Epidermal melanocyte (primary cell): ENCODE data around the gene ANKRD18B.
A peak's percentile ranks its signal among the peaks of the same experiment; 100 is the strongest.
"Not testable (repeated sequence)": the region's sequence is repeated elsewhere in the genome, so short reads cannot be mapped to it uniquely, and the experiment has no call there.

Experiments used
- DNase-seq: peaks from one replicate; pipeline ENCODE4 v3.0.0; 2011; ENCODE audit warnings: low spot score; ENCODE audit not compliant: insufficient read length

Gene ANKRD18B

GRCh38 chr9:33523397-33524305 lies at the start of gene ANKRD18B:
ANKRD18B (plus strand) TSS chr9:33524251; CDS start chr9:33524490, 239 bp downstream.
- DNase-seq, result peak; percentile 15

GRCh38 chr9:33475357-33475756 lies 48.7 kb upstream of the ANKRD18B start:
- DNase-seq, result no peak

DNA sequence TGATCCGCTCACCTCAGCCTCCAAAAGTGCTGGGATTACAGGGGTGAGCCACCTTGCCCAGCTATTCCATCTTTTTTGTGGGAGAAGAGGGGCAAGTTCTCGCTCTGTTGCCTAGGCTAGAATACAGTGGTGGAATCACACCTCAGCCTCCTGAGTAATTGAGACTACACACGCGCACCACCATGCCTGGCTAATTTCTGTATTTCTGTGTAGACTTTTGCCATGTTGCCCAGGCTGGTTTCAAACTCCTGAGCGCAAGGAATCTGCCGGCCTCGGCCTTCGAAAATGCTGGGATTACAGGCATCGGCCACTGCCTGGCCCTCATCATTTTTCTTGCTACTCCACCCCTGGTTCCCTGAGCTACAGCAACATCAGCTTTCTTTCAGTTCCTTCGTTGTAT lies 47.5 kb upstream of the ANKRD18B start:
- no peak for DNase-seq

- DNase-seq, result no peak
Measured at GRCh38 chr9:33480106-33480505, 43.9 kb upstream of the ANKRD18B start.

GRCh38 chr9:33480976-33481375 lies 43.1 kb upstream of the ANKRD18B start:
- no peak for DNase-seq

DNA sequence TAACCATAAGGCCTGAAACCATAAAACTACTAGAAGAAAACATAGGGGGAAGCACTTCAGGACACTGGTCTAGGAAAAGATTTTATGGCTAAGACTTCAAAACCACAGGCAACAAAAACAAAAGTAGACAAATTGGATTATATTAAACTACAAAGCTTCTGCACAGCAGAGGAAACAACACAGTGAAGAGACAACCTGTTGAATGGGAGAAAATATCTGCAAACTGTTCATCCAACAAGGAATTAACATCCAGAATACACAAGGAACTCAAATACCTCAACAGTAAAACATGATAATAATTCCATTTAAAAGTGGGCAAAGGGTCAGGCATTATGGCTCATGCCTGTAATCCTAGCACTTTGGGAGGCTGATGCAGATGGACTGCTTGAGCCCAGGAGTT lies 38.7 kb upstream of the ANKRD18B start:
- not testable (repeated sequence) for DNase-seq

GRCh38 chr9:33489066-33489465 lies 35.0 kb upstream of the ANKRD18B start:
- no peak for DNase-seq

- DNase-seq, result not testable (repeated sequence)
Measured at GRCh38 chr9:33493819-33494218, 30.2 kb upstream of the ANKRD18B start.

DNA sequence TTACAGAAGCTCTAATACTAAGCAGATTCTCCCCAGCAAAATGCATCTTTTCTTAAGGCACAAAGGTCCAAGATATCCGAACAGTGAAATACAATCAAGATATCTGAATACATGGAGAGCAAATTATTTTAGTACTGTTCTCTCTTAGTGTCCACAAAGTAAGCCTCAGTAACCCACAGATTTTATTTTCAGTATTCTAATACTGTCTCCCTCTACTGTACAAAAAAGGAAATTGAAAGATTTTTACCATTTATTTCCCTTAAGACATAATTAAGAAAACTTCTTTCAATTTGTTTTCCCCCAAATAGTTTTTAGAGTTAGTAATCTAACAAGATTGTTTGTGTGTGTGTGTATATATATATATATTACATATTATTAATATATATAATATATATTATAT lies 25.7 kb upstream of the ANKRD18B start:
- DNase-seq, result no peak

- no peak for DNase-seq
Measured at GRCh38 chr9:33506626-33507370, 17.3 kb upstream of the ANKRD18B start.

GRCh38 chr9:33510262-33511183 lies 13.5 kb upstream of the ANKRD18B start:
- DNase-seq, result peak; percentile 21

GRCh38 chr9:33511184-33511517 lies 12.9 kb upstream of the ANKRD18B start:
- not testable (repeated sequence) for DNase-seq

DNA sequence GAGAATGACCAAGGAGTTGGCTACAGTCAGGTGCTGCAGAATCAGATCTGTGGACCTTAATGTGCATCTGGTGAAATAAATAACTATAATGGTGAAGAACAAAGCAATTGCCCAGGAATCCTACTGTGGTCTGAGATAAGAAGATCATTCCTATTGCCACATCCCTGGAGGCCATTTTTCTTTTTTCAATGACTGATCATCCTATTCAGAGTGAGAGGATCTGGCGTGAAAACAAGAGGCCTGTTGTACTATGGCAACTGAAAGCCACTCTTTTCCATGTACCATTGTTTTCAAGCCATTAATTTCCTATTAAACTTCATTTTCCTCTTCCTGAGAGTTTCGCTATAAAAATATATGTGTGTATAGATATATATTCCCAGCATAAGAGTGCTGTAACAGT lies 11.5 kb upstream of the ANKRD18B start:
- DNase-seq, result peak; percentile 10

DNA sequence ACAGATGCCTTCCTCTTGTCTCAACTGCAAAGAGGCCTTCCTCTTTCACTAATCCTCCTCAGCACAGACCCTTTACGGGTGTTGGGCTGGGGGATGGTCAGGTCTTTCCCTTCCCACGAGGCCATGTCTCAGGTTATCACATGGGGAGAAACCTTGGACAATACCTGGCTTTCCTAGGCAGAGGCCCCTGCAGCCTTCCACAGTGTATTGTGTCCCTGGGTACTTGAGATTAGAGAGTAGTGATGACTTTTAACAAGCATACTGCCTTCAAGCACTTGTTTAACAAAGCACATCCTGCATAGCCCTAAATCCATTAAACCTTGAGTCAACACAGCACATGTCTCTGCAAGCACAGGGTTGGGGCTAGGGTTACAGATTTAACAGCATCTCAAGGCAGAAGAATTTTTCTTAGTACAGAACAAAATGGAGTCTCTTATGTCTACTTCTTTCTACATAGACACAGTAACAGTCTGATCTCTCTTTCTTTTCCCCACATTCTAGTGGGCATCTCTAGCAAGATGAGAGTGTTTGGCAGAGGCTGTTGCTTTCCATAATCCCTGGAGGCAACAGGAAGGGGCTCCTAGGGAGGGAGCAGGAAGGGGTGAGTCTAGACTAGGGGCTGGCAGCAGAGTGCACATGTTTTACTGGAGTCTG lies 8.6 kb upstream of the ANKRD18B start:
- DNase-seq, result not testable (repeated sequence)

DNA sequence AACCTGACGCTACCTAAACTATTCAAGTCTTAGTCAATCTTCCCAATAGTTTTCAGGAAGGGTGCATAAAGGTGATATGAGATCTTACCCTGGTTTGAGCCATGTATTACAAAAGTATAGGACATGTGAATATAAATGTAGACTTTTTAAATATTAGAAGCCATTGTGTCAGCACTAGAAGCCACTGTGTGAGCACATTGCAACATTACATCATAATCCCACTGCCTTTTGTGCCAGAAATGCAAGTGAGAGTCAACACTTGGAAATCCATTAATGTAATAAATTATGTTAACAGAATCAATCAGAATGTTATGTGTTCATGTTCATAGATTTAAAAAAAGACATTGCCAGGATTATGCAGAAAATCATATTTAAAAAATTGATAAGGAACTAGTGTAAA lies 7.7 kb upstream of the ANKRD18B start:
- not testable (repeated sequence) for DNase-seq

DNA sequence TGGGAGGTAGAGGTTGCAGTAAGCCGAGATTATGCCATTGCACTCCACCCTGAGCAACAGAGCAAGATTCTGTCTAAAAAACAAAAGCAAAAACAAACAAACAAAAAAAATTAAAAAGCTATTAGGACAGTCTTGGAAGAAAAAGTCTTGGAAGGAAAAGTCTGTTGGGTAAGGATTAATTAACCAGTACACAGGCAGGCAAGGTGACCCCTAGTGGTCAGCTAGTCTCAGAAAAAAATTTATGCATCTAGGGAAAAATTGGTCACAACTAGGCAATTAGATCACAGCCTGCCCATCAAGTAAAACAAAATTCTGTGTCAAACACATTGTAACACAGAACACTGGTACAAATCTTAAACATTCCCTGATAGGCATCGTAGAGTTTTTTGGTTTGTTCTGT lies 6.7 kb upstream of the ANKRD18B start:
- peak; percentile 18 for DNase-seq

- not testable (repeated sequence) for DNase-seq
Measured at GRCh38 chr9:33517934-33518577, 6.0 kb upstream of the ANKRD18B start.

GRCh38 chr9:33521861-33522260 lies 2.2 kb upstream of the ANKRD18B start:
- not testable (repeated sequence) for DNase-seq

DNA sequence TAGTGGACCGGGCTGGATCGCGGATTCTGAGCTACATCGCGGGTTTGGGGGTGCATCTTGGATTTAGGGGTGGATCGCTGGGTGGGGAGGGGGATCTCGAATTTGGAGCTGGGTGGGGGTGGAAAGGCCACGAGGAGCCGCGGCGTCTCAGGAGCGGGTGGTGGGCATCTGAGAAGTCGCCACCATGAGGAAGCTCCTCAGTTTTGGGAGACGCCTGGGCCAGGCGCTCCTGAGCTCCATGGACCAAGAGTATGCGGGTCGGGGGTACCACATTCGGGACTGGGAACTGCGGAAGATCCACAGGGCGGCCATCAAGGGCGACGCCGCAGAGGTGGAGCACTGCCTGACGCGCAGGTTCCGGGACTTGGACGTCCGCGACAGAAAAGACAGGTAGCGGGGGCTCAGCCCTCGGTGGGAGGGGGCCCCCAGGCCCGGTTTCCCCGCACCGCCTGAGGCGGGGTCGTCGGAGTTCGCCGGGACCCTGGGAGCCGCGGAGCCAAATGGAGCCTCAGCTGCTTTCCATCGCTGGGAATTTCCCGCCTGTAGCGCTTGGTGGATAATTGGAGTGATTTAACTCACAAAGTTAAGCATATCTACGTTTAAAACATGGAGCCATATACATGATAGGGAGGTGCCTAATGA lies 376 bp downstream of the ANKRD18B start:
- peak; percentile 11 for DNase-seq

DNA sequence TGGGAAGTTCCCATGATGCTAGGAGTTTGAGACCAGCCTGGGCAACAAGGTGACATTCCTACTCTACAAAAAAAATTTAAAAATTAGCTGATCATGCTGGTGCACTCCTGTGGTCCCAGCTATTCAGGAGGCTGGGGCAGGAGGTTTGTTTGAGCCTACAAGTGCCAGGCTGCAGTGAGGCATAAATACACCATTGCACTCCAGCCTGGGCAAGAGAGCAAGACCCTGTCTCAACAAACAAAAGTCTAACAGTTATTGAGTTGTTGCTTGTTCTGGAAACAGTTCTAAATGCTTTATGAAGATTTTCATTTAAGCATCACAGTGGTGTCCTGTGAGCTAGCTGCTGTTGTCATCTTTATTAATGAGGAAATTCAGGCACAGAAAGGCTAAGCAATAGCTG lies 4.0 kb downstream of the ANKRD18B start:
- not testable (repeated sequence) for DNase-seq
